ENCODE data around the gene THAP3. TPM values are rescaled to one million over a fixed set of nuclear protein-coding genes. Genes with fewer than 3 reads are reported as not detected.
"Not testable (repeated sequence)": the region's sequence is repeated elsewhere in the genome, so short reads cannot be mapped to it uniquely, and the experiment has no call there.

THAP3 gene
- total RNA-seq, 2 experiments from 2014 or later: 23.7 to 24.1 TPM

GRCh38 chr1:6634371-6635052, 9.8 kb downstream of the THAP3 start:
- Mint-ChIP-seq H3K27me3 (no peaks in the 10 kb centered on the region), H3K4me3 (no peak overlapping the region), H3K27ac (no peak overlapping the region), H3K9me3 (no peaks in the 10 kb centered on the region), H3K4me1 (peaks cover under 1% of the 10 kb centered on the region), H3K36me3 (ENCODE audit: low read depth) (peaks cover 39% of the 10 kb centered on the region)
- DNase-seq: peak; percentile 37
- ChIA-PET POLR2A (no interaction called here), CTCF (no interaction called here)

- ChIA-PET CTCF (no interaction called here), POLR2A (no interaction called here)
- H3K9me3 Mint-ChIP-seq: no peaks in the 10 kb centered on the region
- no peak for DNase-seq
- H3K27ac Mint-ChIP-seq: no peak overlapping the region
- H3K36me3 Mint-ChIP-seq (ENCODE audit: low read depth): peaks cover 35% of the 10 kb centered on the region
- no peaks in the 10 kb centered on the region for H3K27me3 Mint-ChIP-seq
- no peaks in the 10 kb centered on the region for H3K4me1 Mint-ChIP-seq
- no peak overlapping the region for H3K4me3 Mint-ChIP-seq
Measured at GRCh38 chr1:6635161-6635909, 10.7 kb downstream of the THAP3 start.

- Mint-ChIP-seq H3K27ac (no peak overlapping the region), H3K4me3 (no peak overlapping the region), H3K27me3 (no peaks in the 10 kb centered on the region), H3K4me1 (no peaks in the 10 kb centered on the region), H3K9me3 (no peaks in the 10 kb centered on the region), H3K36me3 (ENCODE audit: low read depth) (peaks cover 33% of the 10 kb centered on the region)
- ChIA-PET CTCF (no interaction called here), POLR2A (no interaction called here)
- no peak for DNase-seq
Measured at GRCh38 chr1:6635910-6636760, 11.5 kb downstream of the THAP3 start.

GRCh38 chr1:6636778-6637177, 12.1 kb downstream of the THAP3 start:
- H3K4me3 Mint-ChIP-seq, H3K9me3 Mint-ChIP-seq, H3K4me1 Mint-ChIP-seq, H3K27me3 Mint-ChIP-seq, H3K27ac Mint-ChIP-seq, POLR2A ChIA-PET, DNase-seq: not testable (repeated sequence)
- H3K36me3 Mint-ChIP-seq (ENCODE audit: low read depth): peaks cover 37% of the 10 kb centered on the region
- CTCF ChIA-PET: interaction anchor here (0.7 kb wide), 1 partner anchor 11 kb away, joined by 3 read pairs; no protein-coding TSS in a partner anchor

- no peak for DNase-seq
- H3K4me1 Mint-ChIP-seq: no peaks in the 10 kb centered on the region
- no peaks in the 10 kb centered on the region for H3K27me3 Mint-ChIP-seq
- H3K36me3 Mint-ChIP-seq (ENCODE audit: low read depth): peaks cover 35% of the 10 kb centered on the region
- ChIA-PET CTCF (no interaction called here), POLR2A (no interaction called here)
- no peak overlapping the region for H3K4me3 Mint-ChIP-seq
- no peak overlapping the region for H3K27ac Mint-ChIP-seq
- no peaks in the 10 kb centered on the region for H3K9me3 Mint-ChIP-seq
Measured at GRCh38 chr1:6637770-6638169, 13.1 kb downstream of the THAP3 start.

- no peaks in the 10 kb centered on the region for H3K4me1 Mint-ChIP-seq
- no peak for DNase-seq
- ChIA-PET POLR2A (no interaction called here), CTCF (no interaction called here)
- no peaks in the 10 kb centered on the region for H3K27me3 Mint-ChIP-seq
- H3K27ac Mint-ChIP-seq: no peak overlapping the region
- peaks cover 34% of the 10 kb centered on the region for H3K36me3 Mint-ChIP-seq (ENCODE audit: low read depth)
- H3K4me3 Mint-ChIP-seq: no peak overlapping the region
- no peaks in the 10 kb centered on the region for H3K9me3 Mint-ChIP-seq
Measured at GRCh38 chr1:6638226-6638625, 13.6 kb downstream of the THAP3 start.

- H3K36me3 Mint-ChIP-seq (ENCODE audit: low read depth): peaks cover 28% of the 10 kb centered on the region
- DNase-seq, H3K9me3 Mint-ChIP-seq, H3K27ac Mint-ChIP-seq, H3K4me3 Mint-ChIP-seq, H3K27me3 Mint-ChIP-seq, H3K4me1 Mint-ChIP-seq: not testable (repeated sequence)
- ChIA-PET POLR2A (interaction anchor here (2.3 kb wide), 1 partner anchor 9 kb away, joined by 7 read pairs; no protein-coding TSS in a partner anchor), CTCF (interaction anchor here (1.2 kb wide), 1 partner anchor 86 kb away, joined by 3 read pairs; the partner anchor contains the start of gene NOL9)
Measured at GRCh38 chr1:6640867-6641266, 16.2 kb downstream of the THAP3 start.

GRCh38 chr1:6645018-6645417, 20.4 kb downstream of the THAP3 start:
- Mint-ChIP-seq H3K9me3 (no peaks in the 10 kb centered on the region), H3K27me3 (no peaks in the 10 kb centered on the region), H3K36me3 (ENCODE audit: low read depth) (peaks cover 14% of the 10 kb centered on the region), H3K4me3 (no peak overlapping the region), H3K4me1 (peaks cover 2% of the 10 kb centered on the region), H3K27ac (no peak overlapping the region)
- ChIA-PET CTCF (interaction anchor here (0.5 to 2.9 kb wide), 7 partner anchors 13 to 398 kb away, joined by 3 to 14 read pairs (median 3); partner anchors contain the start of genes NOL9 and TAS1R1), POLR2A (no interaction called here)
- no peak for DNase-seq

- no peak overlapping the region for H3K27ac Mint-ChIP-seq
- CTCF ChIA-PET: interaction anchor here (0.6 to 2.9 kb wide), 21 partner anchors 12 to 224 kb away, joined by 3 to 14 read pairs (median 4); partner anchors contain the start of genes NOL9, TAS1R1 and ZBTB48
- POLR2A ChIA-PET: interaction anchor here (1.0 to 1.3 kb wide), 3 partner anchors 17 to 156 kb away, joined by 3 to 6 read pairs (median 3); partner anchors contain the start of gene PLEKHG5
- peak; percentile 39 for DNase-seq
- no peaks in the 10 kb centered on the region for H3K27me3 Mint-ChIP-seq
- no peaks in the 10 kb centered on the region for H3K9me3 Mint-ChIP-seq
- peaks cover 2% of the 10 kb centered on the region for H3K4me1 Mint-ChIP-seq
- H3K4me3 Mint-ChIP-seq: no peak overlapping the region
- H3K36me3 Mint-ChIP-seq (ENCODE audit: low read depth): peaks cover 12% of the 10 kb centered on the region
Measured at GRCh38 chr1:6646499-6647148, 22.0 kb downstream of the THAP3 start.

GRCh38 chr1:6648556-6648955, 23.9 kb downstream of the THAP3 start:
- H3K9me3 Mint-ChIP-seq: no peaks in the 10 kb centered on the region

GRCh38 chr1:6651909-6652308, 27.2 kb downstream of the THAP3 start:
- H3K9me3 Mint-ChIP-seq: no peaks in the 10 kb centered on the region
- no peaks in the 10 kb centered on the region for H3K36me3 Mint-ChIP-seq (ENCODE audit: low read depth)
- no peaks in the 10 kb centered on the region for H3K27me3 Mint-ChIP-seq
- ChIA-PET POLR2A (no interaction called here), CTCF (no interaction called here)
- H3K4me3 Mint-ChIP-seq: no peak overlapping the region
- H3K4me1 Mint-ChIP-seq: no peaks in the 10 kb centered on the region
- H3K27ac Mint-ChIP-seq: no peak overlapping the region
- DNase-seq: no peak

More at GRCh38 chr1:6648556-6648955, 23.9 kb downstream of the THAP3 start:
- no peak overlapping the region for H3K27ac Mint-ChIP-seq
- POLR2A ChIA-PET: no interaction called here
- no peak for DNase-seq
- CTCF ChIA-PET: interaction anchor here (1.4 kb wide), 1 partner anchor 67 kb away, joined by 3 read pairs; no protein-coding TSS in a partner anchor
- peaks cover 5% of the 10 kb centered on the region for H3K36me3 Mint-ChIP-seq (ENCODE audit: low read depth)
- H3K4me3 Mint-ChIP-seq: no peak overlapping the region
- peaks cover 2% of the 10 kb centered on the region for H3K4me1 Mint-ChIP-seq
- no peaks in the 10 kb centered on the region for H3K27me3 Mint-ChIP-seq

GRCh38 chr1:6652986-6653385, 28.3 kb downstream of the THAP3 start:
- DNase-seq: no peak
- Mint-ChIP-seq H3K9me3 (no peaks in the 10 kb centered on the region), H3K4me3 (no peak overlapping the region), H3K36me3 (ENCODE audit: low read depth) (no peaks in the 10 kb centered on the region), H3K27ac (no peak overlapping the region), H3K4me1 (no peaks in the 10 kb centered on the region), H3K27me3 (no peaks in the 10 kb centered on the region)
- ChIA-PET POLR2A (no interaction called here), CTCF (interaction anchor here (0.6 kb wide), 1 partner anchor 66 kb away, joined by 8 read pairs; no protein-coding TSS in a partner anchor)

Data from activated CD4-positive, alpha-beta memory T cell treated with anti-CD3 and anti-CD28 coated beads, Interleukin-2, amount 10 ng/mL, durations not matched to agents 7 days and 5 days (primary cell).